DOHH2 (cell line): Measurements from ENCODE around the gene SEPHS2.

Experiments
- CTCF ChIP-seq: fragments of 200-600 bp; sonication (generic); IDR thresholded peaks from one replicate; pipeline ENCODE4 v1.5.1; 2014; ENCODE audit warnings: antibody characterized with exemption, mild to moderate bottlenecking, low read depth, low read length; ENCODE audit not compliant: poor library complexity, severe bottlenecking
- EZH2phosphoT487 ChIP-seq: fragments of 200-600 bp; sonication (generic); IDR thresholded peaks from 2 replicates; pipeline ENCODE4 v1.6.1; 2017; ENCODE audit warnings: borderline replicate concordance, mild to moderate bottlenecking, antibody characterized with exemption, low read length, moderate library complexity, mixed read lengths

- no peak for TF ChIP-seq CTCF
- TF ChIP-seq EZH2phosphoT487 = no peak
Observed at GRCh38 chr16:30429418-30429677, 16.3 kb downstream of the SEPHS2 start.
